ENCODE results near the gene RSRC1. TPM values are rescaled to one million over a fixed set of nuclear protein-coding genes. Genes with fewer than 3 reads are reported as not detected.

RSRC1 gene
- total RNA-seq, 3 donors from 2014 or later = 26.6 to 41.9 (median 29.9) TPM

GRCh38 chr3:158418035-158418434, 308.1 kb downstream of the RSRC1 start:
- no peak overlapping the region for H3K4me3 ChIP-seq
- no peaks in the 10 kb centered on the region for H3K9me3 ChIP-seq
- intact Hi-C loops (cut with DNase I, micrococcal nuclease) = no loop called here
- ATAC-seq (peak; percentile 72), DNase-seq (no peak)
- H3K4me1 ChIP-seq (ENCODE audit: low read depth) = peaks cover 3% of the 10 kb centered on the region
- H3K36me3 ChIP-seq (ENCODE audit: low read depth) = no peaks in the 10 kb centered on the region
- no peak for TF ChIP-seq CTCF (IDR thresholded peaks at IDR 0.05)

GRCh38 chr3:158419820-158420653, 310.1 kb downstream of the RSRC1 start:
- Histone ChIP-seq H3K4me3 (no peak overlapping the region), H3K36me3 (ENCODE audit: low read depth) (no peaks in the 10 kb centered on the region), H3K4me1 (ENCODE audit: low read depth) (peaks cover 3% of the 10 kb centered on the region), H3K9me3 (no peaks in the 10 kb centered on the region)
- DNase-seq (no peak), ATAC-seq (peak; percentile 41)
- no peak for TF ChIP-seq CTCF (IDR thresholded peaks at IDR 0.05)
- intact Hi-C loops (cut with DNase I, micrococcal nuclease) = no loop called here

GRCh38 chr3:158420654-158421396, 310.9 kb downstream of the RSRC1 start:
- ATAC-seq (no peak), DNase-seq (no peak)
- no peak for TF ChIP-seq CTCF (IDR thresholded peaks at IDR 0.05)
- H3K36me3 ChIP-seq (ENCODE audit: low read depth) = no peaks in the 10 kb centered on the region
- no peaks in the 10 kb centered on the region for H3K9me3 ChIP-seq
- intact Hi-C loops (cut with DNase I, micrococcal nuclease) = no loop called here
- no peak overlapping the region for H3K4me3 ChIP-seq
- peaks cover 3% of the 10 kb centered on the region for H3K4me1 ChIP-seq (ENCODE audit: low read depth)

GRCh38 chr3:158430448-158430847, 320.6 kb downstream of the RSRC1 start:
- DNase-seq (no peak), ATAC-seq (no peak)
- H3K36me3 ChIP-seq (ENCODE audit: low read depth) = no peaks in the 10 kb centered on the region
- intact Hi-C loops (cut with DNase I, micrococcal nuclease) = loop anchor here in 1 of 2 donors (5.0 kb wide), 1 partner anchor 338 kb away; no protein-coding TSS in a partner anchor
- H3K4me3 ChIP-seq = no peak overlapping the region
- TF ChIP-seq CTCF (IDR thresholded peaks at IDR 0.05) = no peak
- H3K9me3 ChIP-seq = no peaks in the 10 kb centered on the region
- H3K4me1 ChIP-seq (ENCODE audit: low read depth) = no peaks in the 10 kb centered on the region

GRCh38 chr3:158430968-158431367, 321.1 kb downstream of the RSRC1 start:
- H3K9me3 ChIP-seq = no peaks in the 10 kb centered on the region
- ATAC-seq = no peak
- intact Hi-C loops (cut with DNase I, micrococcal nuclease) = loop anchor here in 1 of 2 donors (5.0 kb wide), 1 partner anchor 339 kb away; no protein-coding TSS in a partner anchor
- no peak for TF ChIP-seq CTCF (IDR thresholded peaks at IDR 0.05)
- no peaks in the 10 kb centered on the region for H3K36me3 ChIP-seq (ENCODE audit: low read depth)
- no peak for DNase-seq
- H3K4me3 ChIP-seq = no peak overlapping the region
- no peaks in the 10 kb centered on the region for H3K4me1 ChIP-seq (ENCODE audit: low read depth)
